Thoracic aorta (tissue), 2 donors: Measurements from ENCODE around the gene MAP1S. TPM values are rescaled to one million over a fixed set of nuclear protein-coding genes. Genes with fewer than 3 reads are reported as not detected.
"Not testable (repeated sequence)": the region's sequence is repeated elsewhere in the genome, so short reads cannot be mapped to it uniquely, and the experiment has no call there.

Experiments used
- ATAC-seq: fragments of 150-250 bp; one replicate; pipeline ENCODE4 v1.8.0; 2017; ENCODE audit warnings: low read depth; ENCODE audit not compliant: insufficient number of reproducible peaks, low FRiP score
- DNase-seq: peaks from one replicate; pipeline ENCODE4 v3.0.0-alpha.2; 2020; ENCODE audit warnings: low spot score
- H3K27ac ChIP-seq, 2 donors: fragments of 200-600 bp; sonication (generic); 1 replicate in 1 of 2; 2 replicates in 1 of 2; pipeline ENCODE4 v1.5.1; 2016; ENCODE audit warnings: mild to moderate bottlenecking in 2 of 2, moderate library complexity in 2 of 2
- H3K27me3 ChIP-seq: fragments of 200-600 bp; sonication (generic); replicated peaks from 2 replicates; pipeline ENCODE4 v1.6.0; 2016; ENCODE audit warnings: mild to moderate bottlenecking; ENCODE audit not compliant: insufficient read depth
- H3K36me3 ChIP-seq: fragments of 200-600 bp; sonication (generic); one replicate; pipeline ENCODE4 v1.5.1; 2016
- H3K4me1 ChIP-seq, 2 donors: fragments of 200-600 bp; sonication (generic); 1 replicate in 1 of 2; 2 replicates in 1 of 2; pipeline versions ENCODE4 v1.5.1 to v1.6.0; 2016; ENCODE audit warnings: low read depth in 2 of 2, mild to moderate bottlenecking in 1 of 2; ENCODE audit not compliant: control insufficient read depth in 1 of 2
- H3K4me3 ChIP-seq: fragments of 200-600 bp; sonication (generic); 2 replicates; pipeline ENCODE4 v1.5.1; 2016; ENCODE audit warnings: mild to moderate bottlenecking
- H3K9me3 ChIP-seq: fragments of 200-600 bp; sonication (generic); 2 replicates; pipeline ENCODE4 v1.5.1; 2016
- total RNA-seq, 2 donors: library from RNA; depleted of rRNA; stranded (reverse); fragments of >200 nt; gene quantifications; one replicate each; pipeline versions ENCODE4 v1.1.0 to v1.2.3, GENCODE V29; 2016
- TF ChIP-seq, protein P1 (sequence below): fragments of 200-600 bp; sonication (generic); IDR thresholded peaks from one replicate; pipeline ENCODE4 v1.5.1; 2019; ENCODE audit warnings: antibody characterized with exemption

MAP1S gene
- total RNA-seq, 2 donors from 2014 or later: 31.7 to 42.9 TPM

DNA sequence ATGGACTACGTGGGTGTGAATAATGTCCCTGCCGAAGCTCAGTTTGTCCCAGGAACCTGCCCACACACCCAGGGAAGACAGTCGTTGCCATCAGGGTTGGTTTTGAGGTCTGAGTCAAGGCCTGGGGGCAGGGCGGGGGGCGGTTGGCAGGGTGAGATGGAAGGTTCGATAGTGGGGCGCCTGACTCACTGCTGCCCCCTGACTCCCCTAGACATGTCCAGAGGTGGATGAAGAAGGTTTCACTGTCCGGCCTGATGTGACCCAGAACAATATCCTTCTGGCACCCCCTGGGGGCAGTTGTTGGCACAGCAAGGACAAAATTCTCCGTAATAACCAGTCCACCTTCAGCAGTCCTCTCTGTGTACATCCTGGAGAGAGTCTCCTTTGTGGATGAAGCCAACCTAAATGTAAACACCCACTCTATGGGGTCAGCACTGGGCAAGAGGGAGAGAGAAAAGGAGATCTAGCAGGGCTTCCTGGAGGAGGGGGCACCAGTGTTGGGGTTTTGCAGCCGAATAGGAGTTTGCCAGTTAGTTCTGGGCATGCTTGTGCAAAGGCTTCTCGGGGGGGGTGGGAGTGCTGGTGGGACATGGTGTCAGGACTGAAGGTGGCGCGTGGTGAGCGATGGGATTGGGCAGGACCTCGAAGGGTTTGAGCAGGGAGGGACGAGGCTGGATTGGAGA, 56.1 kb downstream of the MAP1S start:
- peaks cover 0 to 6% of the 10 kb centered on the region in 2 donors for H3K4me1 ChIP-seq
- H3K4me3 ChIP-seq: no peak overlapping the region
- no peak overlapping the region for H3K27ac ChIP-seq
- no peaks in the 10 kb centered on the region for H3K36me3 ChIP-seq
- no peak for ATAC-seq
- peaks cover 12% of the 10 kb centered on the region for H3K27me3 ChIP-seq
- TF ChIP-seq, protein P1, sequence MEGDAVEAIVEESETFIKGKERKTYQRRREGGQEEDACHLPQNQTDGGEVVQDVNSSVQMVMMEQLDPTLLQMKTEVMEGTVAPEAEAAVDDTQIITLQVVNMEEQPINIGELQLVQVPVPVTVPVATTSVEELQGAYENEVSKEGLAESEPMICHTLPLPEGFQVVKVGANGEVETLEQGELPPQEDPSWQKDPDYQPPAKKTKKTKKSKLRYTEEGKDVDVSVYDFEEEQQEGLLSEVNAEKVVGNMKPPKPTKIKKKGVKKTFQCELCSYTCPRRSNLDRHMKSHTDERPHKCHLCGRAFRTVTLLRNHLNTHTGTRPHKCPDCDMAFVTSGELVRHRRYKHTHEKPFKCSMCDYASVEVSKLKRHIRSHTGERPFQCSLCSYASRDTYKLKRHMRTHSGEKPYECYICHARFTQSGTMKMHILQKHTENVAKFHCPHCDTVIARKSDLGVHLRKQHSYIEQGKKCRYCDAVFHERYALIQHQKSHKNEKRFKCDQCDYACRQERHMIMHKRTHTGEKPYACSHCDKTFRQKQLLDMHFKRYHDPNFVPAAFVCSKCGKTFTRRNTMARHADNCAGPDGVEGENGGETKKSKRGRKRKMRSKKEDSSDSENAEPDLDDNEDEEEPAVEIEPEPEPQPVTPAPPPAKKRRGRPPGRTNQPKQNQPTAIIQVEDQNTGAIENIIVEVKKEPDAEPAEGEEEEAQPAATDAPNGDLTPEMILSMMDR: peak; percentile 27
- DNase-seq: no peak
- H3K9me3 ChIP-seq: no peaks in the 10 kb centered on the region

DNA sequence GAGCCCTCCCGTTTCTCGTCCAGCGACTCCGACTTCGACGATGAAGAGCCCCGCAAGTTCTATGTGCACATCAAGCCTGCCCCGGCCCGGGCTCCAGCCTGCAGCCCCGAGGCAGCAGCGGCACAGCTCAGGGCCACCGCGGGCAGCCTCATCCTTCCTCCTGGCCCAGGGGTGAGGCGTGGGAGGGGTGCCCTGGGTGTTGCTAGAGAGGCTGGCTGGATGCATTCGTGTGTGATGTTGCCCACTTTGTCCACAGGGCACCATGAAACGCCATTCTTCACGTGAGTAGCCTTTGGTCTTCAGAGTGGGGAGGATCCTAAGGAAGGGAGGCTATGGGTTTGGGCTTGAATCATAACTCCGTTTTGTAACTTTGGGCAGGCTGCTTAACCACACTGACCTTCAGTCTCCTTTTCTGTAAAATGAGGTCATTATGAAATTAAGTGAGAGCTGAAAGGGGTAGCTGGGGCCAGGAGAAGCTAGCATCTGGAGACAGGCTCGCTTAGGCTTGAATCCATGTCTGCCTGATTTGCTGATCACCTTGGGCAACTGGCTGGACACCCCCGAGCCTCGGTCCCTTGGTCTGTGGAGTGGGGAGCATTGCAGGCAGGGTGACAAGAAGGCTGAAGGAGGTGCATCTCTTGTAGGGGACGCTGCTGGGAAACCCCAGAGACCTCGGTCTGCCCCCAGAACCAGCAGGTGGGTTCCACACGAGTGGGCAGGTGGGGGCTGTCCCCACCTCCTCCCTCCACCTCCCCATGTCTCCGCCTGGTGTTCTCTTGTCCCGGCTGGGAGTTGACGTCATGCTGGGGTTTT, 56.9 kb downstream of the MAP1S start:
- H3K27me3 ChIP-seq: peaks cover 12% of the 10 kb centered on the region
- H3K27ac ChIP-seq: no peak overlapping the region
- ATAC-seq: no peak

DNA sequence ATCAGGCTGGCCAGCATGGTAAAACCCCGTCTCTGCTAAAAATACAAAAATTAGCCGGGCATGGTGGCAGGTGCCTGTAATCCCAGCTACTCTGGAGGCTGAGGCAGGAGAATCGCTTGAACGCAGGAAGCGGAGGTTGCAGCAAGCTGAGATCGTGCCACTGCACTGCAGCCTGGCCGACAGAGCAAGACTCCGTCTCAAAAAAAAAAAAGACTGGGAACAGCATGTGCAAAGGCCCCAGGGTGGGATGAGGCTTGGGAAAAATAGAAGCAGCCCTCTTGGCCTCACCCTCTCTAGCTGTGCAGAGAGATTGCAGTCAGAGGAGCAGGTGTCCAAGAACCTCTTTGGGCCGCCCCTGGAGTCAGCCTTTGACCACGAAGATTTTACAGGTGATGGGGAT, 58.6 kb downstream of the MAP1S start:
- not testable (repeated sequence) for H3K36me3 ChIP-seq, H3K4me3 ChIP-seq, H3K9me3 ChIP-seq, H3K27ac ChIP-seq, H3K4me1 ChIP-seq, ATAC-seq, DNase-seq
- peaks cover 12% of the 10 kb centered on the region for H3K27me3 ChIP-seq

More for the DNA sequence above, 56.9 kb downstream of the MAP1S start:
- TF ChIP-seq, protein P1: no peak
- Histone ChIP-seq H3K36me3 (no peaks in the 10 kb centered on the region), H3K4me1 (peaks cover 0 to 6% of the 10 kb centered on the region in 2 donors), H3K9me3 (no peaks in the 10 kb centered on the region), H3K4me3 (no peak overlapping the region)
- DNase-seq: no peak

DNA sequence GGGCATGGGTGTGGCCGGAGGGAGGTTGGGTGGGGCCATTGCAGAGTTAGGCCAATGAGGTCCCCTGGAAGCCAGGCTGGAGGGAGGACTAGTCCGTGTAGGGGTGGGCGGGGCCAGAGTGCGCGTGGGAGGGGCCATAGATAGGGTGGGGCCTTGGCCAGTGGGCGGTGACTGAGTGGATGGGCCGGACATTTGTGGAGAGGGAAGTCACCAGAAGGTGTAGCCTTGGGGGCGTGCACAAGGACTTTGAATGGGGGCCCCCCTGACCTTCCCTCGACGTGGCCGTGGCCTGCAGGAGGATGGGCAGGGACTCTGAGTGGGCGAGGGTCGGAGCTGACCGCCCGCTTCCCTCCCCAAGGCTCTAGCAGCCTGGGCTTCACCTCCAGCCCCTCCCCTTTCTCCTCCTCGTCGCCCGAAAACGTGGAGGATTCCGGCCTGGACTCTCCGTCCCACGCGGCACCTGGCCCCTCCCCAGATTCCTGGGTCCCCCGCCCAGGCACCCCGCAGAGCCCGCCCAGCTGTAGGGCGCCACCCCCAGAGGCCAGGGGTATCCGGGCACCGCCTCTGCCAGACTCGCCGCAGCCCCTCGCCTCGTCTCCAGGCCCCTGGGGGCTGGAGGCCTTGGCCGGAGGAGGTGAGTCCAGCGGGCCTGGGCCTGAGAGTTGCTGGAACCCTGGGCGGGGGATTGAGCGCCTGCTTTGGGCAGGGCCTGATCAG, 59.1 kb downstream of the MAP1S start:
- Histone ChIP-seq H3K36me3 (no peaks in the 10 kb centered on the region), H3K4me3 (peak overlapping the region; percentile 49), H3K27me3 (peaks cover 12% of the 10 kb centered on the region), H3K27ac (no peak overlapping the region), H3K9me3 (no peaks in the 10 kb centered on the region), H3K4me1 (peaks cover 0 to 6% of the 10 kb centered on the region in 2 donors)
- ATAC-seq (no peak), DNase-seq (no peak)
- TF ChIP-seq, protein P1: no peak

DNA sequence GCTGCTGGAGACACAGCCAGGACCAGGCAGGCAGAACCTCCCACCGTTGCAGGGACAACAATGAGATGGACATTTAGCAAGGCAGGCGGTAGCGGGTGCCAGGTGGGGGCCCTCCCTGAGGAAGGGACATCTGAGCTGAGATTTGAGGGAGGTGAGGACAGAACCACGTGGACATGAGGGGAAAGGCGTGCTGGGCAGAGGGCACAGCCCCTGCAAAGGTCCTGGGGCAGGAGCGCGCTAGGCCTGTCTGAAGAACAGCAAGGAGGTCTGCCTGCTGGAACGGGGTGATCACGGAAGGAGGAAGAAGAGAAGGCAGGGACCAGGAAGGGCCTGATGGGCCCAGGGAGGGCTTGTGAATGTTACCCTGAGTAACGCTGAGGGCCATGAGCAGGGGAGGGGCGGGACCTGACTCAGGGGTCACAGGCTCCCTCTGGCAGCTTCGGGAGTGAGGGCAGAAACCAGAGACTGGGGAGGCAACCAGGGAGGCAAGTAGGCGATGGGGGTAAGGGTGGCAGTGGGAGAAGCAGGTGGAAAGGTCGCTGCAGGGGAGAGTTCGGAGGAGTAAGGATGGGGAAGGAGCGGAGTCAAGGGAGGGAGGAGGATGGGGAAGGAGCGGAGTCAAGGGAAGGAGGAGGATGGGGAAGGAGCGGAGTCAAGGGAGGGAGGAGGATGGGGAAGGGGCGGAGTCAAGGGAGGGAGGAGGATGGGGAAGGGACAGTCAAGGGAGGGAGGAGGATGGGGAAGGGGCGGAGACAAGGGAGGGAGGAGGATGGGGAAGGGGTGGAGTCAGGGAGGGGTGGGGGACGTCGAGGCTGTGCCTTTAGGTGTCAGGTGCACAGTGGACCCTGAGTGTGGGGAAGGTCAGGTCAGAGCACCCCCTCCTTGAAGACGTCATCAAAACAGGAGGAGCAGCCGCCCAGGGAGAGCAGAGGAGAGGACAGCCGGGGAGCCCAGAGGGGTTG, 60.0 kb downstream of the MAP1S start:
- Histone ChIP-seq H3K9me3 (no peaks in the 10 kb centered on the region), H3K4me3 (peak overlapping the region; percentile 49), H3K27ac (no peak overlapping the region), H3K36me3 (no peaks in the 10 kb centered on the region), H3K4me1 (peaks cover 0 to 6% of the 10 kb centered on the region in 2 donors), H3K27me3 (peaks cover 12% of the 10 kb centered on the region)
- no peak for DNase-seq
- TF ChIP-seq, protein P1: no peak
- ATAC-seq: no peak
